Hepatocyte (in vitro differentiated cells): ENCODE data around the gene CLTCL1.

ENCODE experiments used
- CTCF ChIP-seq: fragments of 200-600 bp; sonication (generic); IDR thresholded peaks from 2 replicates; pipeline ENCODE4 v1.5.1; 2016; ENCODE audit warnings: antibody characterized with exemption, mild to moderate bottlenecking; ENCODE audit not compliant: poor library complexity
- EZH2phosphoT487 ChIP-seq: fragments of 200-600 bp; sonication (generic); IDR thresholded peaks from one replicate; pipeline ENCODE4 v1.6.1; 2018; ENCODE audit warnings: antibody characterized with exemption, mild to moderate bottlenecking, low read depth, moderate library complexity; ENCODE audit not compliant: unreplicated experiment, severe bottlenecking

DNA sequence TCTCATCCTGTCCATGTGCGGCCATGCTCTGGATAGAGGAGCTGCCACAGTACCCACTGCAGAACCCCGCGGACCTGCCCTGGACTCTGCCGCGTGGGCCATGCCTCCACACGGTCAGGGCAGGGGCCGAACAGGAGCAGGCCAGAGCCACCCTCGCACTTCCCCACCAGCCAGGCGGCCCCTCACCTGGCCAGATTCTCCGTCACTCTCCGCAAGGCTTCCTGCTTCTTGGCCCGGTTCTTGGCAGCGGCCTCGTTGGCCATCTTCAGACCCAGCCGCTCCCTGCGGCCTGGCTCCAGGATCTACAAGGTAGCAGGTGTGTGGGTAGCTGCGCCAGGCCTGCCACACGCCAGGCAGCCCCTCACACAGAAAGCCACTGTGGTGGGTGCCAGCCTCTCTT lies 156.6 kb downstream of the CLTCL1 start:
- TF ChIP-seq CTCF (no peak), EZH2phosphoT487 (no peak)
